GM21390 (cell line): ENCODE measurements around the gene XIRP2.
"Not testable (repeated sequence)": the region's sequence is repeated elsewhere in the genome, so short reads cannot be mapped to it uniquely, and the experiment has no call there.

Experiments
- ATAC-seq: cut with Tn5 transposase; IDR thresholded peaks from one replicate; pipeline ENCODE4 v1.9.1; 2021; ENCODE audit not compliant: unreplicated experiment

The XIRP2 gene

DNA sequence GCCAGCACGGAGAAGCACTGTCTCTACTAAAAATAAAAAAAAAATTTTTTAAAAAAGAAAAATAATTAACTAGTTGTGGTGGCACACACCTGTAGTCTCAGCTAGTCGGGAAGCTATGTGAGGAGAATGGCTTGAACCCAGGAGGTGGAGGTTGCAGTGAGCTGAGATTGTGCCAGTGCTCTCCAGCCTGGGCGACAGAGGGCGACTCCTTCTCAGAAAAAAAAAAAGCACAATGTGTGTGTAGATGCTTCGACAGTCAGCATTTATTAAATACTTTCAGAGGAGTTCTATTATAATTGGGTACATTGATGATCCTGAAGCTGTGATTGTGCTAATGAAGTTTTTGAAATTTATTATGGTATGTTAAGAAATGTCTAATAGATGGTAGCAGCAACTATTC lies 46.5 kb downstream of the XIRP2 start:
- ATAC-seq, result no peak

GRCh38 chr2:166942377-166942776 lies 54.1 kb downstream of the XIRP2 start:
- ATAC-seq, result no peak

GRCh38 chr2:166944909-166945308 lies 56.6 kb downstream of the XIRP2 start:
- ATAC-seq, result no peak

- no peak for ATAC-seq
Measured at GRCh38 chr2:166957686-166958085, 69.4 kb downstream of the XIRP2 start.

DNA sequence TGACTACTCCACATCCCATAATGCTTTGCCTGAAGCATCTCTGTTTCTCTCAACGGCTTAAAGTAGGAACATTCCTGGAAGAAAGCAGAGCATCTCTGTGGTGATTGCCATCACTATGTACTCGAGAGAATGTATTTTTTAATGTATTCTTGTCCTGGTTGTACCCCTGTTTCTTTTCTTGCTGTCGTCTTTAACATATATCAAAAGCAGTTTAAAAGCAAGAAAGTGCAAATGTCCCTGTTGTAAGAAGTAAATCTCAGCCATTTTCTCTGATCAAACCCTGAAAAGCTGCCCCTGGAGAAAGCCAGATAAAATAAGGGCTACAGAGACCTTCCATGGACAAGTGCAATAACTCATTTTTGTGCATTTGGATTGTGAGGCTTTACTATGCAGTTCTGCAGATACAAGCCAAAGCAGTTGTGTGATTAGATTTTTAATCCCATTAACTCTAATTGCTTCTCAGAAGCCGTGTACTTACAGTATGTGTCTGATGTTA lies 70.8 kb downstream of the XIRP2 start:
- no peak for ATAC-seq

DNA sequence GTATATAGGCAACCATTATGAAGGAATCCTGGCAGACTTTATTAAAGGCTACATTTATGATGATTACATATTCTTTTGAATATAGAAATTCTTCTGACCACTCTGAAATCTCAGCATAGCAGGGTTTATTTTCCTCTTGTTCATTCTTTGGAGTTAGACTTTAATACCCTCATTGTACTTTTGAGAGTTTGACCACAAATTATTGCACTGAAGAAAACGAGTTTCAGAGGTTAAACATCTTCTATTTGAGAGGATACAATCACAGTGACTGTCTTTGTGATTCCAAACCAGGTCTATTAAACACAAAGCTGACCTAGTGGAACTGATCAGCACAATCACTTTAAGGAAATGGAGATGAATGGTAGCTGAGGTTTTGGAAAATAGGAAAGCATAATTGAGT lies 71.3 kb downstream of the XIRP2 start:
- no peak for ATAC-seq

- no peak for ATAC-seq
Measured at GRCh38 chr2:166960702-166961270, 72.5 kb downstream of the XIRP2 start.

DNA sequence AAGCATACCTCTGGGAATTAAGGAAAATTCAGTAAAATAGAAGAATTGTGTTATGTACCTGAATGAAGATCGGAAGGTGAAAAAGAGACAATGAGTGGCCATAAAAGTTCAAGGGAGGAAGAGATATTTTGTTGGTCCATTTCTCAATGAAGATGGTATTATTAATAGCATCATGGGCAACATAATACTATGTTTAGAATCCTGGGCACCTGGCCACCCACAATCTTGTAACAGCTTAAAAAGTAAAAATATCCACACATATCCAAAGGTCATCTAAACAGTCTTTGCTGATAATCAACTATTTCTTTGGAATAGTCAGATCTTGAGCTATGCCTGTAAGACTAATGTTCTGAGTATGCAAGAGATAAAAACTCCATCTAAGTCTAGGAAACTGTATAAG lies 73.7 kb downstream of the XIRP2 start:
- ATAC-seq, result no peak

GRCh38 chr2:166969486-166969885 lies 81.2 kb downstream of the XIRP2 start:
- ATAC-seq, result no peak

GRCh38 chr2:166972002-166972401 lies 83.7 kb downstream of the XIRP2 start:
- ATAC-seq, result no peak

- ATAC-seq, result no peak
Measured at GRCh38 chr2:166972418-166972817, 84.1 kb downstream of the XIRP2 start.

- ATAC-seq, result no peak
Measured at GRCh38 chr2:166984188-166984587, 95.9 kb downstream of the XIRP2 start.

GRCh38 chr2:166984797-166985196 lies 96.5 kb downstream of the XIRP2 start:
- ATAC-seq, result no peak

GRCh38 chr2:166994588-166995336 lies 106.5 kb downstream of the XIRP2 start:
- ATAC-seq, result no peak

GRCh38 chr2:166996465-166996864 lies 108.2 kb downstream of the XIRP2 start:
- ATAC-seq, result no peak

DNA sequence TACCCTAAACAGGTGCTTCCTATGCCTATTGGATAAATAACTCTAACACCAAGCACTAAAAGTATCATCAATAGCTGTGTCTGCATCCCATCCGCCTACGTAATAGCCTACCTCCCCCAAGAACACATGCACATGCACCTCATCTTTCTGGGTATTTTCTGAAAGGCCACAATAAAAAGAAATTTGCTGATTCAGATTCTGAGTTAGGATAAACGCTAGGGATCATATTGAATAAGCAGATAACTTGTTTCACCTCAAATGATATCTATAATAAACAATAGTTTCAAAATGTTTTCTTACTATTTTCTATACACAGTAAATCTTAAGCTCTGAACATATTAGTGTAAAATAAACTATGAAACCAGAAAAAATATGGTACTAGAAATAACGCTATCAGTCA lies 112.9 kb downstream of the XIRP2 start:
- ATAC-seq, result no peak

DNA sequence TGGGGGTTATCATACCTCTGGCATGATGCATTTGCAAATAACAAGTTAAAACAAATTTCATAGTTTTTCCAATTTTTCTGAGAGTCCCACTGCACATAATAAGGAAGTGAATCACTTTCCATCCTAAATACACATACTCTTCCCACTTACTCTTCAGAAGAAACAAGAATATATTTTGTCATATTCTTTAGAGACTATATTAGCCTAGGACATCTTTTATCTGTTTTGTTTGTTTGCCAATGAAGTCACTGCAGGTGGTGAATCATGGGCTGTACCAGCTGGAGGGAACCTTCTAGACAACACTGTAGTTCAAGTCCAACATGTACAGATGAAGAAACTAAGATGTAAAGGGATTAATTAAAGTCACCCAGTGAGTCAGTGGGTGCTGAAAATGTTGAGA lies 116.8 kb downstream of the XIRP2 start:
- no peak for ATAC-seq

GRCh38 chr2:167013227-167013626 lies 124.9 kb downstream of the XIRP2 start:
- no peak for ATAC-seq

DNA sequence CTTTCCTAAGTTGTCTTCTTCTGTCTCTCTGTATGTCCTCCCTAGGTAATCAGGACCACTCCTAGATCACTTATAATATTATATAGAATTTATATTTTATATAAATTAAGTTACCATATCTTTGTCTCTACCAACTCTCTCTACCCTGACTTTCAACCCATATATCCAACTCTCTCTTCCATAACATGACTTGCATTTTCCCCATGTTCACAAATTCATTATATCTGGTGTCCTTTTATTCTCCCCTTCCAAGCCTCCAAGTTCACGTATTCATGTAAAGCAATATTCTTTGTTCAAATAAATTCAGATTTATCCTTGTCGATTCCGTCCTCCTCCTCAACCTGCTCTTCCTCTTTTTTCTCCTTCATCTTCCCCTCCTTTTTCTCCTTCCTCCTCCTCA lies 127.5 kb downstream of the XIRP2 start:
- no peak for ATAC-seq

DNA sequence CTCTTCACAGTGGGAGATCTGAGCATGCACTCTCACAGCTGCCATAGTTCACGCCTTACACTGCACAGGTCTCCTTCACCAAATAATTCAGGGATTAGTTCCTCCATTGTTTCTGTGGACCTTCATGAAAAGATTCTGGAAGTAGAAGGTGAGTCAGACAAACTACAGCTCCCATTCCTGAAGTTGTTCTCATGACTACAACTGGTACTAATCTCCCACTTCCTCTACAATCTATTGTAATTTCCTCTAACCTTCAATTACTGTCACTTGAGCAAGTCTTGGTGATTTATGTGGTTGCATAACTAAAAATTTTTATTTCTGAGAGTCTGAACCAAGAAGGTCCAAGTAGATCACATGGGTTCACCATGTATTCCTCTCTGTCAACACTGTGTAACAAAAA lies 128.7 kb downstream of the XIRP2 start:
- ATAC-seq, result no peak

DNA sequence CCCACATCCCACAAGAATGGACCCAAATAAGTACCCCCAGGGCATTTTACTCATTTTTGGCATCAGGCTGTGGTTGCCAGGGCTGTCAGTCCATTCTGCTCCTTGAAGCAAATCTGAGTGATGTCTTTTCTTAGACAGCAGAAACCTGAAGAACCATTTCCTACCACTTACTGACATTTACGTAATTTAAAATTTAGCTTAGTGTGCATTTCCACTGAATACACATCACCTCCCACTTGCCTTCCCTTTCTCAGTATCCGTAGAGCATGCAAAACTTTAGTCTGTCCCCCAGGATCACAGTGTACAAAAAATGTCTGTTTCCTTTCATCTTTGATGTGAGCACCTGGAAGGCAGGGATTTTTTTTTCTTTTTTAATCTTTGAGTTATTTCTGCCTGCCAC lies 130.3 kb downstream of the XIRP2 start:
- ATAC-seq, result no peak

- ATAC-seq, result no peak
Measured at GRCh38 chr2:167028503-167028902, 140.2 kb downstream of the XIRP2 start.

DNA sequence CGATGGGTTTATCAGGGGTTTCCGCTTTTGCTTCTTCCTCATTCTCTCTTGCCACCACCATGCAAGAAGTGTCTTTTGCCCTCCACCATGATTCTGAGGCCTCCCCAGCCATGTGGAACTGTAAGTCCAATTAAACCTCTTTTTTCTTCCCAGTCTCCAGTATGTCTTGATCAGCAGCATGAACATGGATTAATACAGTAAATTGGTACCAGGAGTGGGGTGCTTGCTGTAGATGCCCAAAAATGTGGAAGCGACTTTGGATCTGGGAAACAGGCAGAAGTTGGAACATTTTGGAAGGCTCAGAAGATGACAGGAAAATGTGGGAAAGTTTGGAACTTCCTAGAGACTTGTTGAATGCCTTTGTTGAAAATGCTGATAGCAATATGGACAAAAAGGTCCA lies 146.7 kb downstream of the XIRP2 start:
- ATAC-seq, result not testable (repeated sequence)
